GM23338 (cell line): ENCODE measurements around the gene HRH2. TPM values are rescaled to one million over a fixed set of nuclear protein-coding genes. Genes with fewer than 3 reads are reported as not detected.

ENCODE experiments used
- CREB1 ChIP-seq: fragments of 250-450 bp; sonication (Bioruptor Pico); IDR thresholded peaks from 2 replicates; pipeline ENCODE4 v1.5.0; 2020; ENCODE audit warnings: low read depth, mild to moderate bottlenecking, moderate library complexity
- ETS1 ChIP-seq: IDR thresholded peaks from 2 replicates; pipeline ENCODE4 v1.6.1; 2016; ENCODE audit warnings: antibody characterized with exemption
- EZH2 ChIP-seq: fragments of 200-600 bp; sonication (generic); IDR thresholded peaks from one replicate; pipeline ENCODE4 v1.8.0; 2017; ENCODE audit warnings: antibody characterized with exemption, mild to moderate bottlenecking, low read depth; ENCODE audit not compliant: unreplicated experiment
- JUNB ChIP-seq: IDR thresholded peaks from one replicate; pipeline ENCODE4 v1.6.1; 2016; ENCODE audit warnings: antibody characterized with exemption; ENCODE audit not compliant: unreplicated experiment
- NANOG ChIP-seq: IDR thresholded peaks from 2 replicates; pipeline ENCODE4 v1.6.1; 2016; ENCODE audit warnings: antibody characterized with exemption, borderline replicate concordance
- POLR2AphosphoS5 ChIP-seq: IDR thresholded peaks from 2 replicates; pipeline ENCODE4 v1.6.1; 2016; ENCODE audit warnings: antibody characterized with exemption, low read depth
- ZNF114 ChIP-seq: fragments of 250-450 bp; sonication (Bioruptor Pico); IDR thresholded peaks from 2 replicates; pipeline ENCODE4 v1.5.0; 2020; ENCODE audit warnings: mild to moderate bottlenecking, moderate library complexity
- ZNF331 ChIP-seq: fragments of 250-450 bp; sonication (Bioruptor Pico); IDR thresholded peaks from 2 replicates; pipeline ENCODE4 v1.5.0; 2020; ENCODE audit warnings: low read depth, mild to moderate bottlenecking, moderate library complexity
- ZNF462 ChIP-seq: fragments of 250-450 bp; sonication (Bioruptor Pico); IDR thresholded peaks from 2 replicates; pipeline ENCODE4 v1.5.0; 2020; ENCODE audit warnings: mild to moderate bottlenecking, moderate library complexity
- polyA plus RNA-seq: library from polyadenylated mRNA; unstranded; fragments of >200 nt; fragmentation: Nextera tagmentation; extraction: Ambion mirVana; gene quantifications from 2 replicates; pipeline ENCODE4 v1.2.1, GENCODE V29; 2016
- total RNA-seq: library from RNA; depleted of rRNA; stranded (reverse); fragments of >200 nt; shearing (Covaris generic); gene quantifications from 2 replicates; pipeline ENCODE4 v1.2.3, GENCODE V29; 2014

Gene HRH2
- total and polyA plus RNA-seq, 2 experiments from 2014 or later = 6.8 to 7.0 TPM

DNA sequence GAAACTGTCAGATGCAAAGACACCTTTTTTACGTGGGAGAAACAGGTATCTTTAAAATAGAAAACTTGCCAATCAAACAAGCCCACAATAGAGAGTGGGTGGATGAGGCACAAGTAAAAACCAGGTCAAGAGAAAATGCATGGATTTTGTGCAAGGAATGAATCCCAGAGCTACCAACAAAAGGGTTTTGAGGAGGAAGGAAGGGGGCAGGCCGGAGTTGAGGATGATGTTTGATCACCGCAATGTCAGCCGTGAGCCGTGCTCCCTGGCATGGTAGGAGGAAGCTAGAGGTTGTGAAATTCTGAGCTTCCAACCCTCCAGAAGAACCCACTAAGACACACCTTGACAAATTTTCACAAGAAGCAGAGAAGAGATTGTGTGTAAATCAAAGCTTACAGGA lies 53.2 kb downstream of the HRH2 start (continued):
- TF ChIP-seq ZNF462 (no peak), EZH2 (no peak), ZNF114 (CRISPR knock-in tag) (no peak), JUNB (no peak), CREB1 (CRISPR knock-in tag) (no peak), POLR2AphosphoS5 (no peak), ETS1 (no peak), ZNF331 (CRISPR knock-in tag) (no peak), NANOG (no peak)
